GM21528 (cell line): Measurements from ENCODE around the gene ASTN1.

ENCODE experiments used
- ATAC-seq: cut with Tn5 transposase; IDR thresholded peaks from one replicate; pipeline ENCODE4 v1.9.1; 2021; ENCODE audit warnings: mild to moderate bottlenecking, moderate library complexity; ENCODE audit not compliant: unreplicated experiment, low FRiP score

ASTN1 gene

GRCh38 chr1:176938375-176938774, 226.1 kb downstream of the ASTN1 start:
- ATAC-seq, result no peak

GRCh38 chr1:176934370-176934769, 230.1 kb downstream of the ASTN1 start:
- no peak for ATAC-seq

- no peak for ATAC-seq
Observed at GRCh38 chr1:176932114-176933104, 232.1 kb downstream of the ASTN1 start.

- no peak for ATAC-seq
Observed at GRCh38 chr1:176931526-176931925, 233.0 kb downstream of the ASTN1 start.

GRCh38 chr1:176926330-176927086, 238.0 kb downstream of the ASTN1 start:
- ATAC-seq, result no peak

GRCh38 chr1:176925223-176925622, 239.3 kb downstream of the ASTN1 start:
- ATAC-seq, result no peak

GRCh38 chr1:176923283-176923682, 241.2 kb downstream of the ASTN1 start:
- no peak for ATAC-seq

GRCh38 chr1:176919386-176920378, 244.8 kb downstream of the ASTN1 start:
- no peak for ATAC-seq

GRCh38 chr1:176905648-176906047, 258.9 kb downstream of the ASTN1 start:
- ATAC-seq, result no peak

- no peak for ATAC-seq
Observed at GRCh38 chr1:176904057-176904751, 260.3 kb downstream of the ASTN1 start.

GRCh38 chr1:176903474-176903873, 261.0 kb downstream of the ASTN1 start:
- no peak for ATAC-seq

- no peak for ATAC-seq
Observed at GRCh38 chr1:176899321-176899720, 265.2 kb downstream of the ASTN1 start.

- ATAC-seq, result peak; percentile 66
Observed at GRCh38 chr1:176897350-176898236, 266.9 kb downstream of the ASTN1 start.

GRCh38 chr1:176896216-176896615, 268.3 kb downstream of the ASTN1 start:
- no peak for ATAC-seq

GRCh38 chr1:176894450-176894849, 270.1 kb downstream of the ASTN1 start:
- no peak for ATAC-seq

GRCh38 chr1:176893625-176894352, 270.7 kb downstream of the ASTN1 start:
- no peak for ATAC-seq

- no peak for ATAC-seq
Observed at GRCh38 chr1:176888471-176889032, 276.0 kb downstream of the ASTN1 start.

- no peak for ATAC-seq
Observed at GRCh38 chr1:176885751-176886150, 278.8 kb downstream of the ASTN1 start.
